ENCODE measurements around the gene SLC22A2.

SLC22A2 gene

DNA sequence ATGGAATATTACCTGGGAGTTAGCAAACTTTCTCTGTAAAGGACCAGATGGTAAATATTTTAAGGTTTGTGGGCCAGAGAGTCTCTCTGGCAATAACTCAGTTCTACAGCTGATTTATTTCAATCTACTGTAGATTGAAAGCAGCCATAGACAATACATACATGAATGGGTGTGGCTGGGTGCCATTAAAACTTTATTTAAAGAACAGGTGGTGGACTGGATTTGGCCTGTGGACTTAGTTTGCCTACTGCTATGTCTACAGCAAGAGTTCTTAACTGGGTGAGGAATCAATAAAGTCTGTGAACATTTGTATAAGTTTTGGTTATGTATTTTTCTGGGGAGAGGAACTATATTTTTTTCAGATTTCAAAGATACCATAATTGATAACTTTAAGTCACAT, 55.1 kb downstream of the SLC22A2 start:
- no peak for DNase-seq

DNA sequence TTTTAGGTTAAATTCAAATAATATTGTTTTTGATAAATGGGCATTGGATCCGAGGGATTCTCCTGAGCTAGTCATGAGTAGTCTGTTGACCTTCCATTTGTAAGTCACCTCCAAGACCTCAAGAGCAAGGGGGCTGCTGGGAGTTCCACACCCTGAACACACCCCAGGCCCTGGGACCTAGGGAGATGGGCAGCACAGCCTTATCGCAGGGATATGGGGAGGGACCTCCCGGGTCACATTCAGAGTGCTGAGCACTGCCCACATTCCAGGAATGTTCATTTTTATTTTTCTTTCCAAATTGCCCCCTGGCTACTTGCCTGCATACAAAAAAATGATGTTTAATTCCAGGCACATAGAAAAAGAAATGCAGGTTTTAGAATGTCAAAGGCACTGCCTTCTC, 55.5 kb downstream of the SLC22A2 start:
- no peak for DNase-seq

GRCh38 chr6:160202411-160202810, 56.2 kb downstream of the SLC22A2 start:
- no peak for DNase-seq

DNA sequence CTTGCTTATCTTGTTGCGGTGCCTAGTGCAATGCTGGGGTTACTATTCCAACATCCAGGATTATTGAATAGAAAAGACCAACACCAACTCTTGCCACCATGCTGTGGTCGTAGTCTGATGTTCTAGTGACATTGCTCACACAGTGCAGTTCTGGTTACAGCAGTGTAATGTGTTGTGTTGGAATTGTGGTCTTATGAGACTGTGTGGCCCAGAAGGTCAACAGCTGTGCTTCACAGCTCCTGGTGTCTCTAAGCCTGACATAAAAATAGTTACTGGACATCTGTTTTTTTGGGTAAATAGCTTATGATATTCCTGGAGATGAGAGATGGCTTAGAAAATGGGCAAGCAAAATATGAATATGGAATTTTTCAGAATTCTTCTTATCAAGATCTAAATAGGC, 57.6 kb downstream of the SLC22A2 start:
- DNase-seq: no peak

DNA sequence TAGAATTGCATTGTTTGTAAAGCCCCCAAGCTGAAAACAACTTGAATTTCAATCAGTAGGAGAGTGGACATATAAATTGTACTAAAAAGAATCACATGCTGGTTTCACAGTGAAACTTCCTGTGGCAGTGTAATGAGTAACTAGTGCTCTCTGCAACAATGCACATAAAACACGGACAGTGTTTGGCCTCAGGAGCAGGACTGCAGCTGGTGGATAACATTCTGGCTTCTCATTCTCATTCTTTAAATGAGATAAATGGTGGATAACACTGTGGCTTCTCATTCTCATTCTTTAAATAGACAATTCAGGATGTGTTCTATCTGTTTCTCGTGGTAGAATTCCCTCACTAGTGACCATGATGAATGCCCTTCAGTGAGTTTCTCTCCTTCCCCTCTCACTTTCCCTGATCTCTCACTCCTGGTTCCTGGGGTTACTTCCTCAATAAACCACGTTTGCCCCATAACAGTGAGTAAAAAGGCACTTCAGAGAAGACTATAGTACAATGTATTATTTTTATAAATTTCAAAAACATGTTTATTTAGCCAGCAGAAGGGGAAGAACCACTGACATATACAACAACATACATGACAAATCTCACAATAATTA, 59.9 kb downstream of the SLC22A2 start:
- no peak for DNase-seq

GRCh38 chr6:160197662-160198061, 61.0 kb downstream of the SLC22A2 start:
- DNase-seq: no peak

DNA sequence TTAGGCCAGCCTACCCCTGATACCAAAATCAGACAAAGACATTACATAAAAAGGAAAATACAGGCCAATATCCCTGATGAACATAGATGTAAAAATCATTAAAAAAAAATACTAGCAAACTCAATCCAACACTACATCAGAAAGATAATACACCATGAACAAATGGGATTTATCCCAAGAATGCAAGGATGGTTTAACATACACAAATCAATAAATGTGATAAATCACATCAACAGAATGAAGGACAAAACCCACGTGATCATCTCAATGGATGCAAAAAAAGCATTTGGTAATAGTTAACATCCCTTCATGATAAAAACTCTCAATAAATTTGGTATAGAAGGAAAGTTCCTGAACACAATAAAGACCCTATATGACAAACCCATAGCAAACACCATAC, 63.8 kb downstream of the SLC22A2 start:
- DNase-seq: no peak

DNA sequence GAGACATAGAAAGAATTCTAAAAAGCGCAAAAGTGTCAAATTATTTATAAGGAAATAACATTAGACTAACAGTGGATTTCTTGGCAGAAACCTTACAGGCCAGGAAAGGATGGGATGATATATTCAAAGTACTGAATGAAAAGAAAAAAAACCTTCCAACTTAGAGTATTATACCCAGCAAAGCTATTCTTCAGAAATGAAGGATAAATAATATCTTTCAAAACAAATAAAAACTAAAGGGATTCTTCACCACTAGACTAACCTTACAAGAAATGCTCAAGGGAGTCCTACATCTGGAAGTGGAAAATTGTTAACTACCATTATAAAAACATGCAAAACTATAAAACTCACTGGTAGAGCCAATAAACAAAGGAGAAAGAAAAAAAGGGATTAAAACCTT, 65.8 kb downstream of the SLC22A2 start:
- DNase-seq: no peak

DNA sequence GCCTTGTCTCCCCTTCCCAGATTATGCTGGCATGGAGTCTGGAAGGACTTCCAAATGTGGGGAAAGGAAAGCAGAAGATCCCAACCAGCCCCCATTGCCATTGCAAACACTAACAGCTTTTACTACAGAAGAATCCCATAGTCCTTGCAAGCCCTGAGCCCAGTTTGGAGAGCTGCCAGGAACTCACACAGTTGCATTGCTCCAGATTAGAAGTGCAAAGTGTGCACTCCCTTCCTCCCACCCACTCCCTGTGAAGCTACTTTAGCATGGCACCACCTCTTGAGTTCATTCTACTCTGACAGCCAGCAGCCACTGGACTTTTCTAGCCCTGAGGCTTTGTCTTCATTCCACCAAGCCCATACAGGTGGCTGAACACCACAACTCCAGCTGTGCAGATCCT, 67.6 kb downstream of the SLC22A2 start:
- DNase-seq: no peak

- no peak for DNase-seq
Observed at GRCh38 chr6:160190081-160190480, 68.5 kb downstream of the SLC22A2 start.

- DNase-seq: no peak
Observed at GRCh38 chr6:160188773-160189172, 69.8 kb downstream of the SLC22A2 start.

GRCh38 chr6:160180706-160181105, 77.9 kb downstream of the SLC22A2 start:
- no peak for DNase-seq

DNA sequence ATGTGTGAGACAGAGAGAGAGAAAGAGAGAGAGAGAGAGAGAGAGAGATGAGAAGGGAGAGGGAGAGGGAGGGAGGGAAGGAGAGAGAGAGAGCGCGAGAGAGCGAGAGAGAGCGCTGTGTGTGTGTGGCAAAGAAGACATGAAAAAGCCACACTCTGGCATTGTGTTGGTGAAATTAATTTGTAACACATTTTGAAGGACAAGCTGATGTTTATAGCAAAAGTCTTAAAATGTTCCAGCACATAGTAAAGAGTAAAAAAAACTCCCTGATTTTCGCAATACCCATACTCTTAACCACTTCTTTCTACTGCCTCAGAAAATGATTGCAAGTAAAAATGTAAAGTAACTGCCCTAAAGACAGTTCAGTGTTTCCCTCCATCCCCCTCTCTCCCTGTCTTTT, 80.3 kb downstream of the SLC22A2 start:
- DNase-seq: no peak

DNA sequence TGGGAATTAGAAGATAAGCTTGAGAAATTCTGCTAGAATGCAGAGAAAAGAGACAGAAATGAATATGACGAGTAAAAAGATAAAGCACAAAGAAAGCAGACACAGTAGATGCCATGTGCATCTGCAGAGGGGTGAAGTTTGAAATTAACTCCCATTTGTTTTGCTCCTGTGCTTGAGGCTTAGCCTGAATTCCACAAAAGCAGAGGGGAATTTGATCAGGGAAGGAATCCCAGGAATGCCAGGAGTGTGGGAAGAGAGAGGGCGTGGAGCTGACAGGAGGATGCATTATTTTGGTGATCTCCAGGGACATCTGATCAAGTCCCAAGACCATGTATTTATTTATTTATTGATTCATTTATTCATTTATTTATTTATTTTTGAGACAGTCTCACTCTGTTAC, 81.4 kb downstream of the SLC22A2 start:
- DNase-seq: no peak

DNA sequence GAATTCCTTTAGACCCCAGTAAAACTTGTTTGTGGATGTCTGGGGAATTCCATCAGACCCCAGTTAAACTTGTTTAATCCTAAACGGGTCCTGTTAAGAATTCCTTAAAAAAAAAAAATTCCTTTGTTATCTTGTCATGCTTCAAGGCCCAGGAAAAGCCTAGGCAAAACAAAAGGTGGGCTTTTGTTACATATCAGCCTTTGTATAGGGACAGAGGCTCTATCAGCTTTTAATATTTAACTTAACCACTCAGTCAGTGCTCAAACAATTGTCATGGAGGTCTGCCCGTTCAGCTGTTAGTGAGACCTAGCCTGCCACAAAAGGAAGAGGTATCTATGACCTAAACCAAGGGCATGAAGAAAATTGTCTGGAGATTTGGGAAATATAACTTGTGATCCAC, 83.9 kb downstream of the SLC22A2 start:
- DNase-seq: no peak

GRCh38 chr6:160173806-160174527, 84.7 kb downstream of the SLC22A2 start:
- DNase-seq: no peak

GRCh38 chr6:160172704-160173103, 85.9 kb downstream of the SLC22A2 start:
- no peak for DNase-seq

DNA sequence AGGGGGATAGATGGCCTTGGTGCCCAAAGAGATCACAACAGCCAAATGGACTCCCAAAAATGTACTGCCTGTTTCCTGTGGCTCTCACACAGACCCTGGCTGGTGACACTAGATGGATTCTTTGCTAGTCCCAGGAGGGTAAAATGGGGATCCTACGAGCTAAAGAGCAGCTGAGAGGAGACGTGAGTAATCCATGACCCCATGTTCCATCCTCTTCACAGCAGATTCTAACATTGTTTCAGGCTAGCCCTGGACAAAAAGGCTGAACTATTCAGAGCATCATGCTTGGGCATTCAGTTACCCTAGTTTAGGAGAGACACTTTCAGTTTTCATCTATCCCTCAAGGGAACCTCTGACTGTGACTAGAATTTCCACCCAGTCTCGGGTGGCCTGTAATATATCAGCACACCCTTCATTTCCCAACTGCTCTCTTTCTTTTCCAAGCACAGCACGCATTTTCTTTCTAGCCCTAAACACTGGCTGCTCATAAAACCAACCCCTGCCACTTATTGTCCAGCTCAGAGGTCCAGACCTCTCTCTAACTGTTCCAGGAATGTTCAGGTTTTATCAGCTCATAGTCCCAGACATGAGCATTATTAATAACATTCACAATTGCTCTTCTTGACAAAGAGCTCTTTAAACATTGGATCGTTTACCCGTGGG, 88.5 kb downstream of the SLC22A2 start:
- no peak for DNase-seq

DNA sequence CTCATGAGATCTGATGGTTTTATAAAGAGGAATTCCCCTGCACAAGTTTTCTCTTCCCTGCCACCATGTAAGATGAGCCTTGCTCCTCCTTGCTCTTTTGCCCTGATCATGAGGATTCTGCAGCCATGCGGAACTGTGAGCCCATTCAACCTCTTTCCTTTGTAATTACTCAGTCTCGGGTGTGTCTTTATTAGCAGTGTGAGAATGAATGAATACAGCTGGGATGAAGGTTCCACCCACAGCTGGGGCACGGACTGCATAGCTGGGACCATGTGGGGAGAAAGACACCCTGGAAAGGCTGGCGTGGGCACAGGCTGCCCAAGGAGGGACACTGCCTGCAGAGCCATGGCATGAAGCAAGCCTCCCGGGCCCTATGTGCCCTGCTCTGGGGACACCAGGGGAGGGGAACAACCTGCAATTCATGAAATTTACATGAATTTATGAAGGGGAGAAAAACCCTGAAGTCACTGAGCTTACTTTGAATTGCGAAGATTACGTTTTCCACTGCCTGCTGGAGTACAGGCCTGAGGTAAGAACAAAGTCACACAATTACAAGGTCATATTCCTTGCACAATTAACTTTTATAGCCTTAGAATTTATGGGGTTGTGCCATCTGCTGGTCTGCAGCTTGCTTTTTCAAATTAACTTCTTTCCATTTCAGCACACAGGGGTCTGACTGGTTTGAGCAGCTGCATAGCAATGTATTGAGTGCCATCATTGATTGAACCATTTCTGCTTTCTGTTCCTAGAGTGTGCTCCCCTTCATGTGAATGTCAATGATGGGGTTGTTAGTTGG, 90.8 kb downstream of the SLC22A2 start:
- DNase-seq: no peak
